KG1 (cell line): ENCODE data around the gene HNRNPM.
"Not testable (repeated sequence)": the region's sequence is repeated elsewhere in the genome, so short reads cannot be mapped to it uniquely, and the experiment has no call there.

Experiments
- DNase-seq: peaks from one replicate; lab custom pipeline; 2025; lab: John Stamatoyannopoulos, UW

HNRNPM gene

GRCh38 chr19:8511573-8512101 is 66.9 kb downstream of the HNRNPM start:
- no peak for DNase-seq

- DNase-seq = no peak
Observed at GRCh38 chr19:8512115-8512967, 67.6 kb downstream of the HNRNPM start.

GRCh38 chr19:8513036-8513686 is 68.4 kb downstream of the HNRNPM start:
- no peak for DNase-seq

GRCh38 chr19:8513687-8514504 is 69.1 kb downstream of the HNRNPM start, which contains the start of gene ZNF414:
Gene ZNF414 (minus strand): TSS chr19:8514167. CDS start chr19:8514046, 121 bp downstream.
- DNase-seq = peak; percentile 80

GRCh38 chr19:8514505-8515009 is 69.8 kb downstream of the HNRNPM start:
- DNase-seq = not testable (repeated sequence)

GRCh38 chr19:8515317-8515716 is 70.5 kb downstream of the HNRNPM start:
- DNase-seq = no peak

- DNase-seq = peak; percentile 53
Observed at GRCh38 chr19:8517551-8518442, 73.0 kb downstream of the HNRNPM start.

GRCh38 chr19:8518536-8518935 is 73.8 kb downstream of the HNRNPM start:
- DNase-seq = no peak

- no peak for DNase-seq
Observed at GRCh38 chr19:8519388-8519787, 74.6 kb downstream of the HNRNPM start.

GRCh38 chr19:8525401-8525684 is 80.6 kb downstream of the HNRNPM start:
- no peak for DNase-seq

- DNase-seq = no peak
Observed at GRCh38 chr19:8526345-8527091, 81.7 kb downstream of the HNRNPM start.

GRCh38 chr19:8528500-8528899 is 83.7 kb downstream of the HNRNPM start:
- DNase-seq = no peak

GRCh38 chr19:8529369-8530006 is 84.7 kb downstream of the HNRNPM start:
- DNase-seq = no peak

GRCh38 chr19:8530061-8530679 is 85.4 kb downstream of the HNRNPM start:
- DNase-seq = no peak

- no peak for DNase-seq
Observed at GRCh38 chr19:8531470-8531869, 86.7 kb downstream of the HNRNPM start.

GRCh38 chr19:8532225-8532624 is 87.5 kb downstream of the HNRNPM start:
- DNase-seq = no peak

- no peak for DNase-seq
Observed at GRCh38 chr19:8536282-8536681, 91.5 kb downstream of the HNRNPM start.

GRCh38 chr19:8537099-8537498 is 92.3 kb downstream of the HNRNPM start:
- no peak for DNase-seq
